OCI-LY7 (cell line): ENCODE data around the gene JUNB. TPM values are rescaled to one million over a fixed set of nuclear protein-coding genes. Genes with fewer than 3 reads are reported as not detected.

Source experiments
- BruUV-seq: library from RNA; stranded (reverse); fragments of 400-500 nt; replicated peaks from 2 replicates; lab custom pipeline; 2021; lab: Mats Ljungman, UMichigan
- CTCF ChIA-PET: fragments of 300-600 bp; sonication (Branson Sonifier 250); formaldehyde crosslinking; loops from one replicate; lab custom pipeline; 2022; ENCODE audit warnings: antibody characterized with exemption; ENCODE audit not compliant: unreplicated experiment; lab: Charles Lee
- POLR2A ChIA-PET: fragments of 300-600 bp; sonication (Branson Sonifier 250); formaldehyde crosslinking; loops from one replicate; lab custom pipeline; 2022; ENCODE audit warnings: antibody characterized with exemption; lab: Charles Lee
- DNase-seq: peaks from one replicate; pipeline ENCODE4 v3.0.0-alpha.2; 2015; ENCODE audit warnings: low spot score
- H2AFZ ChIP-seq: fragments of 200-600 bp; sonication (generic), shearing (Covaris generic); 2 replicates; pipeline ENCODE4 v1.6.1; 2014; ENCODE audit warnings: mild to moderate bottlenecking, antibody characterized with exemption, low read length, moderate library complexity
- H3K27ac ChIP-seq: fragments of 200-600 bp; sonication (generic); 2 replicates; pipeline ENCODE4 v1.5.1; 2014; ENCODE audit warnings: mixed run types, low read depth, mild to moderate bottlenecking, moderate library complexity, low read length, inconsistent platforms; ENCODE audit not compliant: poor library complexity, severe bottlenecking
- H3K36me3 ChIP-seq: fragments of 200-600 bp; sonication (generic); 2 replicates; pipeline ENCODE4 v1.6.1; 2014; ENCODE audit warnings: mild to moderate bottlenecking, antibody characterized with exemption, low read length, moderate library complexity, mixed read lengths; ENCODE audit not compliant: insufficient read depth
- H3K4me1 ChIP-seq: fragments of 200-600 bp; sonication (generic); 2 replicates; pipeline ENCODE4 v1.5.1; 2014; ENCODE audit warnings: mild to moderate bottlenecking, low read length; ENCODE audit not compliant: insufficient read depth, poor library complexity, severe bottlenecking
- H3K4me2 ChIP-seq: fragments of 200-600 bp; sonication (generic); 2 replicates; pipeline ENCODE4 v1.6.1; 2014; ENCODE audit warnings: mild to moderate bottlenecking, low read length
- H3K4me3 ChIP-seq: fragments of 200-600 bp; sonication (generic); 2 replicates; pipeline ENCODE4 v1.5.1; 2014; ENCODE audit warnings: mild to moderate bottlenecking, low read depth, low read length; ENCODE audit not compliant: poor library complexity, severe bottlenecking
- H3K79me2 ChIP-seq: fragments of 200-600 bp; sonication (generic); 2 replicates; pipeline ENCODE4 v1.6.1; 2016; ENCODE audit warnings: low read depth, mild to moderate bottlenecking, low read length, moderate library complexity, mixed read lengths; ENCODE audit not compliant: insufficient read depth
- H3K9me2 ChIP-seq: fragments of 200-600 bp; sonication (generic); 2 replicates; pipeline ENCODE4 v1.6.1; 2016; ENCODE audit warnings: mild to moderate bottlenecking, low read length, mixed read lengths; ENCODE audit not compliant: insufficient read depth
- H3K9me3 ChIP-seq: fragments of 200-600 bp; sonication (generic); 2 replicates; pipeline ENCODE4 v1.6.1; 2014; ENCODE audit warnings: mild to moderate bottlenecking, mixed run types, low read length, mixed read lengths
- H4K20me1 ChIP-seq: fragments of 200-600 bp; sonication (generic); 2 replicates; pipeline ENCODE4 v1.6.1; 2014; ENCODE audit warnings: mild to moderate bottlenecking, antibody characterized with exemption, low read length, moderate library complexity, mixed read lengths; ENCODE audit not compliant: insufficient read depth
- EZH2phosphoT487 ChIP-seq: fragments of 200-600 bp; sonication (generic); IDR thresholded peaks from 2 replicates; pipeline ENCODE4 v1.6.1; 2018; ENCODE audit warnings: low read depth, borderline replicate concordance, mild to moderate bottlenecking, mixed run types, antibody characterized with exemption, low read length, moderate library complexity, mixed read lengths
- intact Hi-C: fragments of 100-400 bp; cut with micrococcal nuclease; formaldehyde crosslinking; loops from one replicate; pipeline ENCODE4 v1.10.0; 2022; ENCODE audit not compliant: unreplicated experiment
- total RNA-seq, 2 experiments: library from RNA; depleted of rRNA in 1 of 2; stranded (reverse); fragments of >200 nt in 1 of 2; shearing (Covaris generic) in 1 of 2; gene quantifications; 2 replicates each; pipeline ENCODE4 v1.2.3, GENCODE V29; 2014 to 2022
- TF ChIP-seq, protein P1 (sequence below): fragments of 200-600 bp; sonication (generic); conservative IDR thresholded peaks from 2 replicates; pipeline ENCODE4 v1.5.1; 2014; ENCODE audit warnings: mild to moderate bottlenecking, antibody characterized with exemption, low read length, moderate library complexity, mixed read lengths

JUNB gene
- total RNA-seq, 2 experiments from 2014 or later, result 31.8 to 45.5 TPM

DNA sequence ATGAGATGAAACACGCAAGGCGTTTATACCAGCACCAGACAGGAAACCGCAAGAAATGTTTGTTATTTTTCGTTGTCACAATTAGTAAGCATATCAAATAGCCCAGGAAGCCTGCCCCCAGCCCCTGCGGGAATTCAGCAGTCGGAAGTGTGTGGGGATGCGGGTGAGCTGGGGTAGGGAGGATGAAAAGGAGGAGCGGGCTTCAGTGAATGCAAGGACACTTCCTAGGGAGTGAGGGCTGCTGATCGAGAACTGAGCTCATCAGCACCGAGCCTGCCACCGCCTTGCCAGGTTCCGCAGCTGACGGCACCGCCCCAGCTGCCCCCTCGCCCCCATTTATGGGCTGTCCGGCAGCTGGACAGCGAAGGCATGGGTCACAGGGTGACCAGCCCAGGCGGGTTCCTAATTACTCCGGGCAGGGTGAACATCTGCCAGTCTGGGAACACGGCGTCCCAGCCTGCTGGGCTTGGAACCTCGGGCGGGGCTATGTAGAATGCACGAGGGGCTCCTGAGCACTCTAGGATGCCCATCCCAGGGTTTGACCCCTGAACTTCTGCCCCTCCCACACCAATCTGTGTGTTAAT, 41.3 kb upstream of the JUNB start:
- no peak for DNase-seq
- no peak overlapping the region for H2AFZ ChIP-seq
- H3K4me2 ChIP-seq, result no peak overlapping the region

DNA sequence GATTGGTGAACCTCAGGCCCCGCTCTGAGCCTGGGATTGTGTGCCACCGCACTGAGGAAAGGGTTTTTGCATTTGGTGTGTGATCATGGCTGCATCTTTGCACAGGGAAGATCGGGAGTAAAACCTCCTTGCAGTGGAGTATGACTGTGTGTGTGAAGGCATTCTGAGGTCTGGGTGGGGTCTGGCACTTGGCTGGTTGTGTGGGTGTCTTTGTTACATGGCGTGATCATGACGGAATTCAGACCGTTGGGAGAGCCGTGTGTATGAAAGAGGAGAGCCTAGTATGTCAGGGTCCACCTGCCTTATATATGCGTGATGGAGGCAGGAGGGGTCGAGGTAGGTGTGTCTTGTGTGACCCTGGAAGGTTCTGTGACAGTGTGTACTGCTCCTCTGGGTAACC, 40.4 kb upstream of the JUNB start:
- H3K79me2 ChIP-seq, result no peaks in the 10 kb centered on the region
- H3K4me3 ChIP-seq, result no peak overlapping the region
- no peak for TF ChIP-seq EZH2phosphoT487
- TF ChIP-seq, protein P1, sequence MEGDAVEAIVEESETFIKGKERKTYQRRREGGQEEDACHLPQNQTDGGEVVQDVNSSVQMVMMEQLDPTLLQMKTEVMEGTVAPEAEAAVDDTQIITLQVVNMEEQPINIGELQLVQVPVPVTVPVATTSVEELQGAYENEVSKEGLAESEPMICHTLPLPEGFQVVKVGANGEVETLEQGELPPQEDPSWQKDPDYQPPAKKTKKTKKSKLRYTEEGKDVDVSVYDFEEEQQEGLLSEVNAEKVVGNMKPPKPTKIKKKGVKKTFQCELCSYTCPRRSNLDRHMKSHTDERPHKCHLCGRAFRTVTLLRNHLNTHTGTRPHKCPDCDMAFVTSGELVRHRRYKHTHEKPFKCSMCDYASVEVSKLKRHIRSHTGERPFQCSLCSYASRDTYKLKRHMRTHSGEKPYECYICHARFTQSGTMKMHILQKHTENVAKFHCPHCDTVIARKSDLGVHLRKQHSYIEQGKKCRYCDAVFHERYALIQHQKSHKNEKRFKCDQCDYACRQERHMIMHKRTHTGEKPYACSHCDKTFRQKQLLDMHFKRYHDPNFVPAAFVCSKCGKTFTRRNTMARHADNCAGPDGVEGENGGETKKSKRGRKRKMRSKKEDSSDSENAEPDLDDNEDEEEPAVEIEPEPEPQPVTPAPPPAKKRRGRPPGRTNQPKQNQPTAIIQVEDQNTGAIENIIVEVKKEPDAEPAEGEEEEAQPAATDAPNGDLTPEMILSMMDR, result no peak
- ChIA-PET POLR2A (no interaction called here), CTCF (no interaction called here)
- no peaks in the 10 kb centered on the region for H3K9me2 ChIP-seq
- no peak overlapping the region for H3K27ac ChIP-seq
- BruUV-seq, result no TSS peak
- peaks cover 11% of the 10 kb centered on the region; the same call in 1 of the 2 replicates for H3K9me3 ChIP-seq
- intact Hi-C loops, result no loop called here
- no peak overlapping the region for H2AFZ ChIP-seq
- DNase-seq, result no peak
- H3K4me1 ChIP-seq, result no peaks in the 10 kb centered on the region
- no peaks in the 10 kb centered on the region for H4K20me1 ChIP-seq
- peaks cover 30% of the 10 kb centered on the region for H3K36me3 ChIP-seq
- H3K4me2 ChIP-seq, result no peak overlapping the region

More for the DNA sequence above, 41.3 kb upstream of the JUNB start:
- H3K4me3 ChIP-seq, result no peak overlapping the region
- H3K4me1 ChIP-seq, result no peaks in the 10 kb centered on the region
- TF ChIP-seq, protein P1, result no peak
- no peak for TF ChIP-seq EZH2phosphoT487
- BruUV-seq, result no TSS peak
- H3K27ac ChIP-seq, result no peak overlapping the region
- no peaks in the 10 kb centered on the region for H3K79me2 ChIP-seq
- intact Hi-C loops, result no loop called here
- peaks cover 11% of the 10 kb centered on the region; the same call in 1 of the 2 replicates for H3K9me3 ChIP-seq
- H3K36me3 ChIP-seq, result peaks cover 38% of the 10 kb centered on the region
- ChIA-PET CTCF (no interaction called here), POLR2A (no interaction called here)
- H4K20me1 ChIP-seq, result no peaks in the 10 kb centered on the region
- H3K9me2 ChIP-seq, result no peaks in the 10 kb centered on the region

- DNase-seq, result no peak
- no peaks in the 10 kb centered on the region for H3K9me2 ChIP-seq
- H3K27ac ChIP-seq, result no peak within 1 kb of the TSS
- peaks cover 22% of the 10 kb centered on the region for H3K36me3 ChIP-seq
- no peaks in the 10 kb centered on the region for H3K4me1 ChIP-seq
- peaks cover 11% of the 10 kb centered on the region; the same call in 1 of the 2 replicates for H3K9me3 ChIP-seq
- no peak within 1 kb of the TSS for H3K4me2 ChIP-seq
- H3K4me3 ChIP-seq, result no peak within 1 kb of the TSS
- ChIA-PET POLR2A (no interaction called here), CTCF (no interaction called here)
- TF ChIP-seq, protein P1, result no peak
- no peak for TF ChIP-seq EZH2phosphoT487
- no peaks in the 10 kb centered on the region for H4K20me1 ChIP-seq
- no peak within 1 kb of the TSS for H2AFZ ChIP-seq
- no TSS peak for BruUV-seq
- no peaks in the 10 kb centered on the region for H3K79me2 ChIP-seq
- intact Hi-C loops, result no loop called here
Measured at GRCh38 chr19:12751635-12752034, 39.7 kb upstream of the JUNB start, which contains the start of gene BEST2. Gene BEST2, plus strand, starts transcription at chr19:12751791. Its CDS starts 802 bp downstream, at chr19:12752593.
